Heart left ventricle (tissue), 16 donors: ENCODE results near the gene AHCYL1. TPM values are rescaled to one million over a fixed set of nuclear protein-coding genes. Genes with fewer than 3 reads are reported as not detected.

Experiments
- ATAC-seq, 4 donors: fragments of 200-7000 bp; cut with Tn5 transposase; one replicate each; pipeline ENCODE4 v1.9.1; 2020 to 2022; ENCODE audit warnings: moderate library complexity in 4 of 4, mild to moderate bottlenecking in 3 of 4, moderate number of reproducible peaks in 1 of 4
- DNase-seq, 5 donors: peaks; one replicate each; pipeline ENCODE4 v3.0.0-alpha.2; 2020
- H3K27ac ChIP-seq, 12 donors: fragments of 200-600 bp; sonication (generic) in 4 of 12; one replicate each; pipeline versions ENCODE4 v1.5.0 to v1.8.0; 2016 to 2022; ENCODE audit warnings: mild to moderate bottlenecking in 2 of 12
- H3K27me3 ChIP-seq, 9 donors: fragments of 200-600 bp; sonication (generic) in 2 of 9; one replicate each; pipeline versions ENCODE4 v1.5.1 to v1.8.0; 2016 to 2022; ENCODE audit warnings: mild to moderate bottlenecking in 3 of 9
- H3K36me3 ChIP-seq, 9 donors: fragments of 200-600 bp; sonication (generic) in 2 of 9; one replicate each; pipeline versions ENCODE4 v1.5.0 to v1.8.0; 2018 to 2022; ENCODE audit warnings: mild to moderate bottlenecking in 2 of 9
- H3K4me1 ChIP-seq, 12 donors: fragments of 200-600 bp; sonication (generic) in 4 of 12; one replicate each; pipeline versions ENCODE4 v1.5.0 to v1.8.0; 2016 to 2022; ENCODE audit warnings: mild to moderate bottlenecking in 3 of 12
- H3K4me3 ChIP-seq, 12 donors: fragments of 200-600 bp; sonication (generic) in 4 of 12; one replicate each; pipeline versions ENCODE4 v1.5.0 to v1.8.0; 2017 to 2022; ENCODE audit warnings: mild to moderate bottlenecking in 9 of 12, moderate library complexity in 4 of 12
- H3K9me3 ChIP-seq, 12 donors: fragments of 200-600 bp; sonication (generic) in 4 of 12; one replicate each; pipeline versions ENCODE4 v1.5.0 to v1.8.0; 2016 to 2022; ENCODE audit warnings: mild to moderate bottlenecking in 1 of 12
- CTCF ChIP-seq, 12 donors: fragments of 200-600 bp; sonication (generic) in 4 of 12; IDR thresholded peaks; one replicate each; pipeline versions ENCODE4 v1.5.0 to v1.8.0; 2018 to 2022; ENCODE audit warnings: antibody characterized with exemption in 12 of 12, mild to moderate bottlenecking in 5 of 12
- POLR2A ChIP-seq, 2 donors: fragments of 450-650 bp; IDR thresholded peaks; one replicate each; pipeline ENCODE4 v1.6.1; 2017; ENCODE audit warnings: antibody characterized with exemption in 2 of 2, mild to moderate bottlenecking in 2 of 2, moderate library complexity in 2 of 2
- WGBS, 4 donors: extraction: QIAGEN DNeasy Blood & Tissue Kit in 2 of 4; methylation state at CpG; one replicate each; pipeline versions ENCODE4 v1.1.5 to v1.1.7; 2013 to 2018; 5-methylcytosine and 5-hydroxymethylcytosine counted together
- intact Hi-C, 10 donors: fragments of 100-400 bp; cut with DNase I; formaldehyde crosslinking; loops; one replicate each; pipeline versions ENCODE4 v1.11.1 to v1.14.2; 2022
- polyA plus RNA-seq, 2 donors: library from polyadenylated mRNA; stranded (reverse); fragments of 200-250 nt; gene quantifications; one replicate each; pipeline ENCODE4 v1.2.3, GENCODE V29; 2013
- total RNA-seq, 9 donors: library from RNA; depleted of rRNA in 2 of 9; stranded (reverse); fragments of >200 nt in 2 of 9; fragmentation: NEBNext Ultra II Directional in 3 of 9; extraction: Animal tissue kit (Norgen Biotek cat#: 25700) in 3 of 9; gene quantifications; one replicate each; pipeline versions ENCODE4 v1.1.0 to v1.2.4, GENCODE V29; 2016 to 2023
- donor health status: ischemic (EF 13 %, LVEDD 7.1; RV severe dilation, severe dysfunction).
- donor health status: healthy with polysubstance abuse.
- donor health status: DM: no; HTN: yes; CAD: no.
- donor health status: DM: no; HTN: no; CAD: no.
- donor health status: ischemic (EF 25% LVEDD 6.9; RV normal size, moderate dysfunction).
- donor health status: ischemic (EF 25% LVEDD 5.7; RV mildly dilated, moderate dysfunction).
- donor health status: healthy.
- donor health status: DM: yes; HTN: yes; CAD: no.
- donor health status: ischemic (EF 35%, LVEDD 5.7; RV mildly dilated, moderate dysfunction).
- donor health status: nonischemic (EF 11% LVEDD 7.7; RV severe dilation, severe dysfunction).
- donor health status: DM: yes; HTN: yes; CAD: no.
- donor health status: PGD.
- donor health status: ischemic (EF 29% LVEDD 5.4; RV normal size, mild dysfunction).
- donor health status: nonischemic (EF 23%, LVEDD 6.1; RV moderate dilation, normal function).

The AHCYL1 gene
- total and polyA plus RNA-seq, 11 donors = 23.8 to 56.7 (median 42.1) TPM

DNA sequence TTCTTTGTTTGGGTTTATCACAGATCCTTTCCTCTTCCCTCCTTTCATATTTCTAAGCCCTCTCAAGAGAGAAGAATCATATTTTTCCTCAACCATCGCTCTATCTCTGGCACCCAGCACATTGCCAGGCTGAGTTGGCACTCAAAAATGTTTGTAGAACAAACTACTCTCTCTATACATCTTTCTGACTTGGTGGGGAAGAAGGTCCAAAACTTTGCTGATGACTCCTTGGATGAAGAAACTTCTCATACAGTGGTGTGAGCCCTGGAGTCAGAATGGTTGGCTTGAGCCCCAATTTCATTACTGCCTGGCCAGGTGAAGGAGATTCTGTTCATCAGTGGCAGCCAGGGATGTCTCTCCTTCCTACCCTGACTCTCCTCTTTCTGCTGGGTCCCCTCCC, 74.0 kb downstream of the AHCYL1 start:
- peaks cover 0 to 12% (median 3%) of the 10 kb centered on the region in 12 donors for H3K4me1 ChIP-seq
- TF ChIP-seq POLR2A (IDR thresholded peaks at IDR 0.05) (no peak), CTCF (IDR thresholded peaks at IDR 0.05) (no peak)
- no peak overlapping the region for H3K4me3 ChIP-seq
- H3K27ac ChIP-seq = no peak overlapping the region
- WGBS, 4 donors = 80 to 97% (median 88%) methylated on average over 1 of the region's 1 CpG
- DNase-seq (no peak), ATAC-seq (no peak)
- peaks cover 5 to 62% (median 53%) of the 10 kb centered on the region in 9 donors for H3K36me3 ChIP-seq
- no peaks in the 10 kb centered on the region for H3K27me3 ChIP-seq
- H3K9me3 ChIP-seq = no peaks in the 10 kb centered on the region
- intact Hi-C loops = loop anchor here in 3 of 10 donors (5.0 to 10.0 kb wide), 3 partner anchors 34 to 256 kb away; no protein-coding TSS in a partner anchor

GRCh38 chr1:110059133-110059863, 74.7 kb downstream of the AHCYL1 start:
- H3K27ac ChIP-seq = no peak overlapping the region
- no peaks in the 10 kb centered on the region for H3K27me3 ChIP-seq
- peaks cover 5 to 55% (median 46%) of the 10 kb centered on the region in 9 donors for H3K36me3 ChIP-seq
- TF ChIP-seq POLR2A (IDR thresholded peaks at IDR 0.05) (no peak), CTCF (IDR thresholded peaks at IDR 0.05) (no peak)
- intact Hi-C loops = loop anchor here in 3 of 10 donors (5.0 to 10.0 kb wide), 3 partner anchors 33 to 256 kb away; no protein-coding TSS in a partner anchor
- 82 to 90% (median 85%) methylated on average over 6 of the region's 6 CpGs for WGBS, 4 donors
- ATAC-seq (no peak), DNase-seq (no peak)
- H3K4me3 ChIP-seq = no peak overlapping the region
- H3K4me1 ChIP-seq = peaks cover 0 to 12% (median 0%) of the 10 kb centered on the region in 12 donors
- H3K9me3 ChIP-seq = no peaks in the 10 kb centered on the region

DNA sequence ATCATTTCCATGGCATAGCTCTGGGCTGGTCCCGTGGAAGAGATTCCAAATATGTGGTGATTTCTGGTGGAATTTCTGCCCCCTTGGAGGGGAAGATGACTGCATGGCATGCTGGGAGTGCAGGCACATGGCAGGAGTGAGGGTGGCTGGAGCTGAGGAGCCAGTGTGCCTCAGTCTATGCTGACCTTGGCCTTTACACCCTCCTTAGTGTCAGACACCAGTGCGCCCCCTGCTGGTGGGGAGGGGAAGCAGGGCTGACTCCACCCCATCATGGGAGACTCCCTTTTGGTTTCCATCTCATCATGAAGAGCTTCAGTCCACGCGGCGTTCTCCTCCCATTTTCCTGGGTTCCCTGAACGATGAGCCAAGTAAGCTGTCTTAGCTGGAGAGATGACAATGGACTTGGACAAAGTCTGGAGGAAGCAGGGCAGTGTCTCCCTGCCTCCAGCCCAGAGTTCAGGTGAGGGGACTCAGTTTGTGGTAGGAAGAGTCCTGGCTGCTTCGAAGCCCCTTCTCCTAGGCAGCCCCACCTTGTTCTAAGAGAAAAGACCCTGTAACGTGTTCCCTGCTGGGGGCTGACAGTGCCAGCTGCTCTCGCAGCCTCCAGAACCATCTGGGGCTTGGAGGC, 75.6 kb downstream of the AHCYL1 start:
- WGBS, 4 donors = 87 to 94% (median 90%) methylated on average over 8 to 9 of the region's 9 CpGs
- ATAC-seq (no peak), DNase-seq (peak in 2 of 5 donors; percentile 49 to 73)

More for the DNA sequence above, 75.6 kb downstream of the AHCYL1 start:
- intact Hi-C loops = no loop called here
- Histone ChIP-seq H3K9me3 (no peaks in the 10 kb centered on the region), H3K27ac (no peak overlapping the region), H3K36me3 (peaks cover 0 to 46% (median 38%) of the 10 kb centered on the region in 9 donors), H3K4me3 (no peak overlapping the region), H3K27me3 (no peaks in the 10 kb centered on the region), H3K4me1 (peaks cover 0 to 12% (median 0%) of the 10 kb centered on the region in 12 donors)
- no peak for TF ChIP-seq POLR2A (IDR thresholded peaks at IDR 0.05)
- TF ChIP-seq CTCF (IDR thresholded peaks at IDR 0.05) = peak; percentile 42 to 82 (median 64)
